Measurements from ENCODE around the gene DCHS2.

DCHS2 gene

GRCh38 chr4:154491341-154492271 is at the start of gene DCHS2:
TSS of gene DCHS2 (minus strand) at chr4:154491799. CDS start at chr4:154491355, 444 bp downstream.
- DNase-seq: no peak

GRCh38 chr4:154534296-154534695 is 42.7 kb upstream of the DCHS2 start:
- no peak for DNase-seq

- DNase-seq: no peak
These were observed 38.3 kb upstream of the DCHS2 start for GRCh38 chr4:154529728-154530519.

- no peak for DNase-seq
These were observed 37.3 kb upstream of the DCHS2 start for GRCh38 chr4:154528869-154529268.

GRCh38 chr4:154527308-154527707 is 35.7 kb upstream of the DCHS2 start:
- DNase-seq: no peak

GRCh38 chr4:154526151-154526550 is 34.6 kb upstream of the DCHS2 start:
- DNase-seq: no peak

GRCh38 chr4:154521607-154522006 is 30.0 kb upstream of the DCHS2 start:
- DNase-seq: no peak

- no peak for DNase-seq
These were observed 27.6 kb upstream of the DCHS2 start for GRCh38 chr4:154519214-154519613.

- no peak for DNase-seq
These were observed 26.0 kb upstream of the DCHS2 start for GRCh38 chr4:154517591-154517990.

GRCh38 chr4:154516318-154517029 is 24.9 kb upstream of the DCHS2 start:
- no peak for DNase-seq

- no peak for DNase-seq
These were observed 20.4 kb upstream of the DCHS2 start for GRCh38 chr4:154511981-154512380.

GRCh38 chr4:154511548-154511947 is 19.9 kb upstream of the DCHS2 start:
- no peak for DNase-seq

GRCh38 chr4:154507156-154507555 is 15.6 kb upstream of the DCHS2 start:
- no peak for DNase-seq

GRCh38 chr4:154506253-154506652 is 14.7 kb upstream of the DCHS2 start:
- DNase-seq: no peak

- no peak for DNase-seq
These were observed 12.0 kb upstream of the DCHS2 start for GRCh38 chr4:154503598-154503997.

- no peak for DNase-seq
These were observed 10.5 kb upstream of the DCHS2 start for GRCh38 chr4:154502111-154502510.

- DNase-seq: no peak
These were observed 6.3 kb upstream of the DCHS2 start for GRCh38 chr4:154497889-154498288.

- no peak for DNase-seq
These were observed 4.3 kb upstream of the DCHS2 start for GRCh38 chr4:154495867-154496266.

GRCh38 chr4:154492288-154492687 is 689 bp upstream of the DCHS2 start:
- DNase-seq: no peak

GRCh38 chr4:154490583-154491340 is 837 bp downstream of the DCHS2 start:
- DNase-seq: no peak

GRCh38 chr4:154490234-154490582 is 1.4 kb downstream of the DCHS2 start:
- DNase-seq: no peak

- no peak for DNase-seq
These were observed 1.9 kb downstream of the DCHS2 start for GRCh38 chr4:154489558-154490233.
